ENCODE data around the gene USP4. TPM values are rescaled to one million over a fixed set of nuclear protein-coding genes. Genes with fewer than 3 reads are reported as not detected.
"Not testable (repeated sequence)": the region's sequence is repeated elsewhere in the genome, so short reads cannot be mapped to it uniquely, and the experiment has no call there.

The USP4 gene
- total RNA-seq, 1 donor from 2014 or later = 18.3 TPM

DNA sequence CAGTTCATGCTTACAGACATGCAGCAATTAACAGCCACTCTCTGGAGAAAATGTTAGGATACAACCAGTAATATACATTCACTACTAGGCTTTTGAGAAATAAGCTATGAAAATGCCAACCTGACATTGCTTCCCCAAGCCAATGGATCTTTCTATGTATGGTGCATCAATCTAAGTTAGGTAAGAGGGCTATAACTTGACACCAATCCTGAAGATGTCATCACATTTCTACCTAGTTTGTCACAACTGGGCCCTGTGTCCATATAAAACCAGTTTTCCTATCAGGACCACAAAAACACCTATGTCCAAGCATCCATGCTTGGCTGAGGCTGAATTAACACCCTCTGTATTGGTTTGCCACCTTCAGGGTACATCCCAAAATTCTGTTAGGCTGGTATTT, 32.1 kb upstream of the USP4 start:
- Histone ChIP-seq H3K9ac (ENCODE audit: low read depth in 1 of 3, low read length in 3 of 3) (no peak overlapping the region), H3K4me3 (ENCODE audit: low read length in 3 of 3) (no peak overlapping the region), H3K4me1 (ENCODE audit: control insufficient read depth in 3 of 3, insufficient read depth in 3 of 3, low read length in 3 of 3) (peaks cover 0 to 5% (median 0%) of the 10 kb centered on the region in 3 donors), H3K27me3 (ENCODE audit: control insufficient read depth in 3 of 3, insufficient read depth in 3 of 3, low read length in 3 of 3) (no peaks in the 10 kb centered on the region), H3K27ac (ENCODE audit: low read depth, low read length) (no peak overlapping the region), H3K36me3 (ENCODE audit: control insufficient read depth in 3 of 3, insufficient read depth in 3 of 3, low read length in 3 of 3) (peaks cover 29 to 51% (median 48%) of the 10 kb centered on the region in 3 donors), H3K9me3 (ENCODE audit: control insufficient read depth in 3 of 3, low read length in 3 of 3) (no peaks in the 10 kb centered on the region)

DNA sequence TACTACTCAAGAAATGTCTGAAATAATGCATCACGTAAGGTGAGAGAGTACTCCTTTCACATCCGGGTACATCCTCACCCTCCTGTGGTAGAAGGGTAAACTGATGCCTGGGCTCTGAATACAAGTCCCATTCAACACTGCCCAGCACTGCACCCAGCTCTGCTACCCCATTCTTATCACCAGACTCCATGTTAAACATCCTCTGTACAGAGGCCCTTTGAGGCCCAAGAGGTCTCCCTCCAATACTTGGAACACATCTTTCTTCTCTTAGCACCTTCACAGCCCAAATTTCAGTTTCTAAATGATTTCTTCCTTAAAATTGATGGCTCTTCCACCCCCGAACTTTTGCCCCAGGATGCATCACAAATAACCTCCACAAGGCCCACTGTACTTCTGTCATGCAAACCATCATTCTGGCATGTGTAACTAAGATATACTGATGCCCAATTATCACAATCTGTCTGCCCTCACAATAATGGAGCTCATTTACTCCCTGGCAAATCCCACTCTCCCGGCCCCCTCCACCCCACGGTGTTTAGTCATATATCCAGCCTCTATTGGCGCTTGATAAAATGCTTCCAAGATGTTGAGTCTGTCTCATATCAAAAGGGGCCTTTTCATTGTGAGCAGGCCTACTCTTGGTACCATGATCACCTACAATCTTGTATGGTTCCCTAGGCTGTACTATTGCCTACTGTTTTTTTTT, 30.9 kb upstream of the USP4 start:
- H3K4me3 ChIP-seq (ENCODE audit: low read length in 3 of 3) = no peak overlapping the region
- H3K9me3 ChIP-seq (ENCODE audit: control insufficient read depth in 3 of 3, low read length in 3 of 3) = no peaks in the 10 kb centered on the region
- H3K36me3 ChIP-seq (ENCODE audit: control insufficient read depth in 3 of 3, insufficient read depth in 3 of 3, low read length in 3 of 3) = peaks cover 40 to 61% (median 59%) of the 10 kb centered on the region in 3 donors
- H3K27me3 ChIP-seq (ENCODE audit: control insufficient read depth in 3 of 3, insufficient read depth in 3 of 3, low read length in 3 of 3) = no peaks in the 10 kb centered on the region
- H3K4me1 ChIP-seq (ENCODE audit: control insufficient read depth in 3 of 3, insufficient read depth in 3 of 3, low read length in 3 of 3) = peaks cover 0 to 5% (median 0%) of the 10 kb centered on the region in 3 donors
- no peak overlapping the region for H3K27ac ChIP-seq (ENCODE audit: low read depth, low read length)
- no peak overlapping the region for H3K9ac ChIP-seq (ENCODE audit: low read depth in 1 of 3, low read length in 3 of 3)

DNA sequence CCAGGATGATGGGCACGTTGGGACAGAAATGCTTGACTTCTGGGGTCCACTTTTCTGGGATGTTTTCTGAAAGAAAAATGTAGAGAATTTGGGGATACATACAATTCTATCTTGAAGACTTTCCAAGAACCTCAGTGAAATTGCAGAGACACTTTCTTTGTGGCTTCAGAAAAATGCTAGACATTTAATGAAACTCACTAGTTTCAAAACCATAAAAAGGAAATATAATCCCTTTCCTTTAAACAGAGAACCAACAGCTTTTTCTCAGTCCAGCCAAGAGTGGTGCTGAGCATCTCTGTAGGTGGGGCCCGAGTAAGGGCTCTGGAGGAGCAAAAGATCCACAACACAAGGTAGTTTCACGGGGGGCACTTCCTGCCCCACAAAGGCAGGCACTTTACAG, 22.7 kb upstream of the USP4 start:
- Histone ChIP-seq H3K9me3 (ENCODE audit: control insufficient read depth in 3 of 3, low read length in 3 of 3) (no peaks in the 10 kb centered on the region), H3K9ac (ENCODE audit: low read depth in 1 of 3, low read length in 3 of 3) (no peak overlapping the region), H3K27me3 (ENCODE audit: control insufficient read depth in 3 of 3, insufficient read depth in 3 of 3, low read length in 3 of 3) (no peaks in the 10 kb centered on the region), H3K4me1 (ENCODE audit: control insufficient read depth in 3 of 3, insufficient read depth in 3 of 3, low read length in 3 of 3) (peaks cover 7 to 12% (median 11%) of the 10 kb centered on the region in 3 donors), H3K27ac (ENCODE audit: low read depth, low read length) (no peak overlapping the region), H3K4me3 (ENCODE audit: low read length in 3 of 3) (no peak overlapping the region), H3K36me3 (ENCODE audit: control insufficient read depth in 3 of 3, insufficient read depth in 3 of 3, low read length in 3 of 3) (peaks cover 41 to 49% (median 45%) of the 10 kb centered on the region in 3 donors)

DNA sequence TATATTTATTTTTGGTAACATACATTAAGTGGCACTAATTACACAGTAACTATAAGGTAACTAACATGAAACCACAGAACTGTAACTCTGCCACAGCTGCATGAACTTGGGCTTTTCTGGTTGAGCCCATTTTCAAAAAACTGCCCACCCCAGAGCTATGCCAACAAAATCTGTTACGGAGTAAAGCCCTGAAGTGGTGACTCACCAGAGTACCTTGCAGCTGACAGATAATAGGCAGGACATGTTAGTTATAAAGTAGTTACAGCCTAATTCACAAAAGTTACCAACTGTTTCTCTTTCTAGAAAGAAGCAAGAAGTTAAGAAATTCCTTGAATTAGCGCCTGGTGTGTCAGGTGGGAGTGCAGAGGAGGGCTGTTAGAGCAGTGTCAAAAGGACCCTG, 19.8 kb upstream of the USP4 start:
- H3K36me3 ChIP-seq (ENCODE audit: control insufficient read depth in 3 of 3, insufficient read depth in 3 of 3, low read length in 3 of 3) = peaks cover 36 to 41% (median 36%) of the 10 kb centered on the region in 3 donors
- H3K9ac ChIP-seq (ENCODE audit: low read depth in 1 of 3, low read length in 3 of 3) = no peak overlapping the region
- no peak overlapping the region for H3K4me3 ChIP-seq (ENCODE audit: low read length in 3 of 3)

DNA sequence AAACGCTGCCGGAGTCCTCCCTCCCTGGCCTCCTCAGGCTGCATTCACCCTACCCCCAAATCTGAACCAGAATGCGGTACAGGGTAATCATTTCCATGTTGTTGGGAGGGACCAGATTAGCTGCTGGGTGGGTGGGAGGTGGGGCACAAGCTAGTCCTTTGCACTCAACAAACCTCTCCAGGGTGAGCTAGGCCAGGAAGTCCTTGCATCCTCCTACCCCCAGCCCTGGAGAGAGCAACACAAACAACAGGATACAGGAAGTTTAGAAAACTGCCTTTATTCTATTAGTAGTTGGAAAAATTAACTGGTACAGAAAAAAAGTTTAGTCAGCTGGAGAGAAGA, 19.0 kb upstream of the USP4 start:
- Histone ChIP-seq H3K27me3 (ENCODE audit: control insufficient read depth in 3 of 3, insufficient read depth in 3 of 3, low read length in 3 of 3) (no peaks in the 10 kb centered on the region), H3K4me3 (ENCODE audit: low read length in 3 of 3) (peak overlapping the region; percentile 66 to 87 (median 76)), H3K9me3 (ENCODE audit: control insufficient read depth in 3 of 3, low read length in 3 of 3) (no peaks in the 10 kb centered on the region), H3K4me1 (ENCODE audit: control insufficient read depth in 3 of 3, insufficient read depth in 3 of 3, low read length in 3 of 3) (peaks cover 22 to 26% (median 24%) of the 10 kb centered on the region in 3 donors), H3K9ac (ENCODE audit: low read depth in 1 of 3, low read length in 3 of 3) (peak overlapping the region; percentile 68 to 79 (median 70)), H3K36me3 (ENCODE audit: control insufficient read depth in 3 of 3, insufficient read depth in 3 of 3, low read length in 3 of 3) (peaks cover 35 to 38% (median 35%) of the 10 kb centered on the region in 3 donors), H3K27ac (ENCODE audit: low read depth, low read length) (peak overlapping the region; percentile 72)

More for the DNA sequence above, 19.8 kb upstream of the USP4 start:
- no peaks in the 10 kb centered on the region for H3K27me3 ChIP-seq (ENCODE audit: control insufficient read depth in 3 of 3, insufficient read depth in 3 of 3, low read length in 3 of 3)
- no peaks in the 10 kb centered on the region for H3K9me3 ChIP-seq (ENCODE audit: control insufficient read depth in 3 of 3, low read length in 3 of 3)
- peaks cover 22 to 26% (median 24%) of the 10 kb centered on the region in 3 donors for H3K4me1 ChIP-seq (ENCODE audit: control insufficient read depth in 3 of 3, insufficient read depth in 3 of 3, low read length in 3 of 3)
- peak overlapping the region; percentile 72 for H3K27ac ChIP-seq (ENCODE audit: low read depth, low read length)

DNA sequence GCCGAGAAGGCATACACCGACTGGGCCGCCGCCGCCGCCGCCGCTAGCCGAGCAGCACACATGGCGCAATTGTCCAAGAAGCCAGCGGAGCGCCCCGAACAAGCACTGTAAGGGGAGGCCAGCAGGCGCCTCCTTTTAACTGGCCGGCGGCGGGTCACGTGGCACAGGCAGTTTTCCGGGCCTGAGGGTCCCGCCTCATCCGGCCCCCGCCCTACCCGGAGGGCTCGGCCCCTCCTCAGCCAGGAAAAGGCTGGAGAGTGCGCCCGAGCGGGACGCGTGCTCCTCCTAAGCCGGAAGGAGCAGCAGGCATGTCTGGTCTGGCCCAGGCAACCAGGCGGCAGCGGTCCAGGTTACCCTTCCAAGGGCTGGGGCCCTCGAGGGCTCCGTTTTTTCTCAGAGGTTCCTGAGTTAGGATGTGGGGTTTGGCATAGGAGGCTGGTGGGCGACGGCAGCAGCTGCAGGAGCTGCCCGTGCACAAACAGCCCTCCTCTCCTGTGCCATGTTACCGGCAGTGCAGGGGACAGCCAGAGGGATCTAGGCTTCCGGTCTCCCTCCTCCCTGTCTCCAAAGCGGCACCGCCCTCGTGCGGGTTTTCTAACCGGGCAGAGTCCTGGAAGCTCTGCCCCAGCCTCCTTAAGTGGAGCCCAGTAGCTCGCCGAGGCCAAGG, 18.5 kb upstream of the USP4 start, which contains the start of gene GPX1:
Gene GPX1, minus strand, starts transcription at position 137 of the 667 bp plus-strand sequence. Its CDS starts 75 bp downstream, at position 62.
- peak within 1 kb of the TSS; percentile 76 to 87 (median 83) for H3K4me3 ChIP-seq (ENCODE audit: low read length in 3 of 3)
- H3K4me1 ChIP-seq (ENCODE audit: control insufficient read depth in 3 of 3, insufficient read depth in 3 of 3, low read length in 3 of 3) = peaks cover 22 to 26% (median 24%) of the 10 kb centered on the region in 3 donors
- peak within 1 kb of the TSS; percentile 68 to 79 (median 70) for H3K9ac ChIP-seq (ENCODE audit: low read depth in 1 of 3, low read length in 3 of 3)
- no peaks in the 10 kb centered on the region for H3K27me3 ChIP-seq (ENCODE audit: control insufficient read depth in 3 of 3, insufficient read depth in 3 of 3, low read length in 3 of 3)
- peaks cover 30 to 33% (median 32%) of the 10 kb centered on the region in 3 donors for H3K36me3 ChIP-seq (ENCODE audit: control insufficient read depth in 3 of 3, insufficient read depth in 3 of 3, low read length in 3 of 3)
- H3K27ac ChIP-seq (ENCODE audit: low read depth, low read length) = peak within 1 kb of the TSS; percentile 72
- no peaks in the 10 kb centered on the region for H3K9me3 ChIP-seq (ENCODE audit: control insufficient read depth in 3 of 3, low read length in 3 of 3)

DNA sequence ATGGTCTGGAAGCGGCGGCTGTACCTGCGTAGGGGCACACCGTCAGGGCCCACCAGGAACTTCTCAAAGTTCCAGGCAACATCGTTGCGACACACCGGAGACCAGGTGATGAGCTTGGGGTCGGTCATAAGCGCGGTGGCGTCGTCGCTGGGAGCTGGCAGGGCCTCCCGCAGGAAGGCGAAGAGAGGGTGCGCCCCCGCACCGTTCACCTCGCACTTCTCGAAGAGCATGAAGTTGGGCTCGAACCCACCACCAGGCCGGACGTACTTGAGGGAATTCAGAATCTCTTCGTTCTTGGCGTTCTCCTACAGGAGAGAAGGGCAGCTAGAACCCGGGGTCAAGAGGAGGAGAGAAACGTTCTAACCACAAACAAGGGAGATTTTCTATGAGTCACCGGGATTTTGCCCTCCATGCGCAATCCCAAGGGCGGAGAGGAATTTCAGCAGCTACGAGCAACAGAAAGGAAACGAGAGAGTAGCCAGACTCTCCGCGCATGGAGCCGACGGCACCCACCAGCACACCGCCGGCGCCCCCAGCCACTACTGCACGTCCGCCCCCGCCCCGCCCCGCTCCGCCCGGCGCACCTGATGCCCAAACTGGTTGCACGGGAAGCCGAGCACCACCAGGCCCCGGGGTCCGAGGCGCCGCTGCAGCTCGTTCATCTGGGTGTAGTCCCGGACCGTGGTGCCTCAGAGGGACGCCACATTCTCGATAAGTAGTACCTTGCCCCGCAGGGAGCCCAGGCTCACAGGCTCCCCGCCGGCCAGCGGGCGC, 17.8 kb upstream of the USP4 start:
- H3K27ac ChIP-seq (ENCODE audit: low read depth, low read length) = peak overlapping the region; percentile 72
- H3K9ac ChIP-seq (ENCODE audit: low read depth in 1 of 3, low read length in 3 of 3) = peak overlapping the region; percentile 68 to 75 (median 70)
- not testable (repeated sequence) for H3K27me3 ChIP-seq (ENCODE audit: control insufficient read depth in 3 of 3, insufficient read depth in 3 of 3, low read length in 3 of 3); H3K9me3 ChIP-seq (ENCODE audit: control insufficient read depth in 3 of 3, low read length in 3 of 3)
- peaks cover 22 to 26% (median 24%) of the 10 kb centered on the region in 3 donors for H3K4me1 ChIP-seq (ENCODE audit: control insufficient read depth in 3 of 3, insufficient read depth in 3 of 3, low read length in 3 of 3)
- H3K36me3 ChIP-seq (ENCODE audit: control insufficient read depth in 3 of 3, insufficient read depth in 3 of 3, low read length in 3 of 3) = peaks cover 26 to 28% (median 27%) of the 10 kb centered on the region in 3 donors
- H3K4me3 ChIP-seq (ENCODE audit: low read length in 3 of 3) = peak overlapping the region; percentile 76 to 87 (median 83)

DNA sequence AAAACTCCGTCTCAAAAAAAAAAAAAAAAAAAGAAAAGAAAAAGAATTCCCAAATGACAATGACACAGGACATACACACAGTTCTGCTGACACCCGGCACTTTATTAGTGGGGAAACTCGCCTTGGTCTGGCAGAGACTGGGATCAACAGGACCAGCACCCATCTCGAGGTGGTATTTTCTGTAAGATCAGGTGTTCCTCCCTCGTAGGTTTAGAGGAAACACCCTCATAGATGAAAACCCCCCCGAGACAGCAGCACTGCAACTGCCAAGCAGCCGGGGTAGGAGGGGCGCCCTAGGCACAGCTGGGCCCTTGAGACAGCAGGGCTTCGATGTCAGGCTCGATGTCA, 17.2 kb upstream of the USP4 start:
- Histone ChIP-seq H3K4me1 (ENCODE audit: control insufficient read depth in 3 of 3, insufficient read depth in 3 of 3, low read length in 3 of 3) (peaks cover 22 to 26% (median 24%) of the 10 kb centered on the region in 3 donors), H3K36me3 (ENCODE audit: control insufficient read depth in 3 of 3, insufficient read depth in 3 of 3, low read length in 3 of 3) (peaks cover 21 to 26% (median 24%) of the 10 kb centered on the region in 3 donors), H3K27ac (ENCODE audit: low read depth, low read length) (peak overlapping the region; percentile 72), H3K9ac (ENCODE audit: low read depth in 1 of 3, low read length in 3 of 3) (peak overlapping the region; percentile 68 to 75 (median 70)), H3K4me3 (ENCODE audit: low read length in 3 of 3) (peak overlapping the region; percentile 76 to 87 (median 83))
- not testable (repeated sequence) for H3K9me3 ChIP-seq (ENCODE audit: control insufficient read depth in 3 of 3, low read length in 3 of 3); H3K27me3 ChIP-seq (ENCODE audit: control insufficient read depth in 3 of 3, insufficient read depth in 3 of 3, low read length in 3 of 3)

DNA sequence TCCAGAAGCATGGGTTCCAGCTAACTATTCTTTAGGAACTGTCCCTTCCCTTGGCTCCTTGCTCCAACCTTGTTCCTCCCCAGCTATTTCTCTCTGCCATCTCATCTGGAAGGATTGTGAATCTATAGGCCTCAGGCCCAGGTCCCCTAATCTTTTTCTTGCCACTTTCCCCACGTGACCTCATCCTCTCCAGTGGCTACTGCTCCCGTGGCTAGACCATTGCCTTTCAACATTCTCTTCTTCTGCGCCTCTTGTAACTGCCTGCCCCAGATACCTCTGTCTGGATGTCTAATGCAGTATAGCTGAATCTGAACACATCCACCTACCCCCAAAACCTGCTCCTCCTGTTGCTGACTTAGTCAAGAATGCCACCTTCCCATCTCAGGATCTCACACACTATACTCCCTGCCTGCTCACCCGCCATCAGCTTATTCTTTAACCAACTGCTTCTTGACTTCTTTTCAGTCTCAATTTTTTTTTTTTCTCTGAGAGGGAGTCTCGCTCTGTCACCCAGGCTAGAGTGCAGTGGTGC, 13.1 kb upstream of the USP4 start:
- Histone ChIP-seq H3K4me1 (ENCODE audit: control insufficient read depth in 3 of 3, insufficient read depth in 3 of 3, low read length in 3 of 3) (peaks cover 15 to 20% (median 17%) of the 10 kb centered on the region in 3 donors), H3K4me3 (ENCODE audit: low read length in 3 of 3) (no peak overlapping the region), H3K9me3 (ENCODE audit: control insufficient read depth in 3 of 3, low read length in 3 of 3) (no peaks in the 10 kb centered on the region), H3K36me3 (ENCODE audit: control insufficient read depth in 3 of 3, insufficient read depth in 3 of 3, low read length in 3 of 3) (peaks cover 6 to 8% (median 8%) of the 10 kb centered on the region in 3 donors), H3K27me3 (ENCODE audit: control insufficient read depth in 3 of 3, insufficient read depth in 3 of 3, low read length in 3 of 3) (no peaks in the 10 kb centered on the region), H3K27ac (ENCODE audit: low read depth, low read length) (peak overlapping the region; percentile 69), H3K9ac (ENCODE audit: low read depth in 1 of 3, low read length in 3 of 3) (no peak overlapping the region)

Measured in skeletal muscle tissue (tissue), 4 donors.